T-cell (primary cell): ENCODE measurements around the gene PLCL1. TPM values are rescaled to one million over a fixed set of nuclear protein-coding genes. Genes with fewer than 3 reads are reported as not detected.

Source experiments
- ATAC-seq, 4 experiments: fragments of 200-7000 bp in 3 of 4; fragments of 150-1000 bp in 1 of 4; cut with Tn5 transposase; replicated peaks in 1 of 4; 1 replicate in 3 of 4; 2 replicates in 1 of 4; pipeline ENCODE4 v1.10.0; 2021; ENCODE audit warnings: moderate library complexity in 3 of 4, mild to moderate bottlenecking in 2 of 4, moderate number of reproducible peaks in 1 of 4
- CTCF ChIA-PET, 2 donors: fragments of 300-600 bp; sonication (Branson Sonifier 250); formaldehyde crosslinking; loops; one replicate each; lab custom pipeline; 2022; ENCODE audit warnings: antibody characterized with exemption in 2 of 2; lab: Charles Lee
- POLR2A ChIA-PET, 2 donors: fragments of 300-600 bp; sonication (Branson Sonifier 250); formaldehyde crosslinking; loops; one replicate each; lab custom pipeline; 2022; ENCODE audit warnings: antibody characterized with exemption in 2 of 2; lab: Charles Lee
- DNase-seq, 35 experiments: peaks; one replicate each; pipeline versions ENCODE4 v3.0.0 to v3.0.0-alpha.2; 2013 to 2023
- H3K27ac ChIP-seq: one replicate; pipeline ENCODE4 v1.5.1; 2013; ENCODE audit warnings: low read length
- H3K27me3 ChIP-seq, 2 experiments: replicated peaks in 1 of 2; 1 replicate in 1 of 2; 2 replicates in 1 of 2; pipeline versions ENCODE4 v1.6.1 to v1.7.0; 2013; ENCODE audit warnings: low read length in 1 of 2, mixed read lengths in 1 of 2; ENCODE audit not compliant: control insufficient read depth in 2 of 2, insufficient read depth in 2 of 2; ENCODE audit errors: extremely low read depth in 1 of 2
- H3K36me3 ChIP-seq, 2 donors: 1 replicate in 1 of 2; 2 replicates in 1 of 2; pipeline versions ENCODE4 v1.6.1 to v1.7.0; 2013; ENCODE audit warnings: low read length in 1 of 2; ENCODE audit not compliant: control insufficient read depth in 2 of 2, insufficient read depth in 1 of 2; ENCODE audit errors: extremely low read depth in 1 of 2
- H3K4me1 ChIP-seq, 2 experiments: 1 replicate in 1 of 2; 2 replicates in 1 of 2; pipeline versions ENCODE4 v1.6.1 to v1.7.0; 2013; ENCODE audit warnings: low read length in 2 of 2, mixed read lengths in 1 of 2; ENCODE audit not compliant: insufficient read depth in 2 of 2, control insufficient read depth in 1 of 2; ENCODE audit errors: extremely low read depth in 1 of 2
- H3K4me3 ChIP-seq, 2 donors: 1 replicate in 1 of 2; 2 replicates in 1 of 2; pipeline versions ENCODE4 v1.5.1 to v1.7.0; 2013; ENCODE audit warnings: mild to moderate bottlenecking in 2 of 2, low read length in 1 of 2, moderate library complexity in 1 of 2; ENCODE audit not compliant: control insufficient read depth in 1 of 2; ENCODE audit errors: extremely low read depth in 1 of 2
- H3K9me3 ChIP-seq: 2 replicates; pipeline ENCODE4 v1.7.0; 2013
- H3K27ac Mint-ChIP-seq, 2 donors: one replicate each; pipeline ENCODE4 v1.8.0; 2020 to 2021; ENCODE audit warnings: mild to moderate bottlenecking in 2 of 2, mixed read lengths in 2 of 2
- H3K27me3 Mint-ChIP-seq, 2 donors: one replicate each; pipeline ENCODE4 v1.8.0; 2021 to 2022; ENCODE audit warnings: mixed read lengths in 2 of 2
- H3K36me3 Mint-ChIP-seq: one replicate; pipeline ENCODE4 v1.8.0; 2021; ENCODE audit warnings: mixed read lengths
- H3K4me1 Mint-ChIP-seq, 3 donors: one replicate each; pipeline ENCODE4 v1.8.0; 2020 to 2022; ENCODE audit warnings: mixed read lengths in 3 of 3, mild to moderate bottlenecking in 1 of 3
- H3K4me3 Mint-ChIP-seq, 3 donors: one replicate each; pipeline ENCODE4 v1.8.0; 2020 to 2022; ENCODE audit warnings: mild to moderate bottlenecking in 3 of 3, mixed read lengths in 3 of 3, moderate library complexity in 3 of 3
- H3K9me3 Mint-ChIP-seq, 3 donors: one replicate each; pipeline ENCODE4 v1.8.0; 2020 to 2022; ENCODE audit warnings: mixed read lengths in 3 of 3
- WGBS: methylation state at CpG from one replicate; pipeline ENCODE4 v1.1.5; 2013; ENCODE audit warnings: missing lambda C conversion rate; ENCODE audit not compliant: insufficient coverage; 5-methylcytosine and 5-hydroxymethylcytosine counted together
- total RNA-seq, 35 experiments: library from RNA in 6 of 35; stranded (reverse) in 6 of 35; fragments of 120-200 nt in 1 of 35; gene quantifications; one replicate each; pipeline versions ENCODE4 v1.2.1 to v1.2.4 and lab custom pipeline; 2013 to 2026

PLCL1 gene
- total RNA-seq, 5 donors from 2014 or later (not counting 1 experiment from before 2014, with no cell fraction given): 15.3 to 24.7 (median 20.3) TPM

- ChIA-PET POLR2A (no interaction called here), CTCF (no interaction called here)
- no peaks in the 10 kb centered on the region for H3K36me3 ChIP-seq
- no peak overlapping the region for H3K4me3 Mint-ChIP-seq
- H3K27me3 Mint-ChIP-seq: no peaks in the 10 kb centered on the region
- no peaks in the 10 kb centered on the region for H3K9me3 ChIP-seq
- no peaks in the 10 kb centered on the region for H3K4me1 ChIP-seq
- no peak overlapping the region for H3K27ac ChIP-seq
- ATAC-seq (no peak), DNase-seq (no peak)
- no peaks in the 10 kb centered on the region for H3K9me3 Mint-ChIP-seq
- no peak overlapping the region for H3K27ac Mint-ChIP-seq
- no peaks in the 10 kb centered on the region for H3K27me3 ChIP-seq
- no peaks in the 10 kb centered on the region for H3K36me3 Mint-ChIP-seq
- H3K4me1 Mint-ChIP-seq: no peaks in the 10 kb centered on the region
- no peak overlapping the region for H3K4me3 ChIP-seq
These were observed 357.9 kb downstream of the PLCL1 start for GRCh38 chr2:198162276-198162675.

DNA sequence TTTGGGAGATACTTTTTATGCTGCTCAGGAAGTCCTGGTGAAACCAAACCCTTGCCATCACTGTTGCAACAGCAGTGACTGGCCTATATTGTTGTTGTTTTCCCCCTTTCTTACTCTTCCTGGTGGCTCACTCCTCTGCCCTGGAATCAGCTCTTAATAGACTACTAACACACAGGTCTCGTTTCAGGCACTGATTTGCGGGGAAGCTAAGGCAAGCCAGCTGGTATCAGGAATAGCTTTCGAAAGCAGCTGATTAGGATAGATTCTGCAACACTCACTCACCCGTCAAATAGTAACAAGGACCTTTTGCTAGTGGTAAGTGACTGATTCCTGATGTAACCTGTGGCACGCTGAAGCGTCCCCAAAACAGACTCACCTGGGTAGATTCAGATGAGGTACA lies 360.4 kb downstream of the PLCL1 start:
- no CpG with 5 or more reads among the region's 6 CpGs for WGBS
- Mint-ChIP-seq H3K4me1 (no peaks in the 10 kb centered on the region), H3K36me3 (no peaks in the 10 kb centered on the region), H3K27ac (no peak overlapping the region), H3K9me3 (no peaks in the 10 kb centered on the region), H3K4me3 (no peak overlapping the region), H3K27me3 (no peaks in the 10 kb centered on the region)
- CTCF ChIA-PET: interaction anchor here in 1 of 2 donors (0.9 kb wide), 1 partner anchor 363 kb away, joined by 9 read pairs; no protein-coding TSS in a partner anchor
- Histone ChIP-seq H3K4me1 (no peaks in the 10 kb centered on the region), H3K36me3 (no peaks in the 10 kb centered on the region), H3K9me3 (no peaks in the 10 kb centered on the region), H3K4me3 (no peak overlapping the region), H3K27me3 (no peaks in the 10 kb centered on the region), H3K27ac (no peak overlapping the region)
- POLR2A ChIA-PET: no interaction called here
- ATAC-seq (no peak), DNase-seq (no peak)

GRCh38 chr2:198165289-198165688 lies 360.9 kb downstream of the PLCL1 start:
- H3K27ac Mint-ChIP-seq: no peak overlapping the region
- ATAC-seq: no peak
- POLR2A ChIA-PET: no interaction called here
- H3K4me3 Mint-ChIP-seq: no peak overlapping the region
- WGBS: 100% methylated on average over 1 of the region's 4 CpGs
- H3K36me3 Mint-ChIP-seq: no peaks in the 10 kb centered on the region
- no peaks in the 10 kb centered on the region for H3K9me3 ChIP-seq
- H3K27ac ChIP-seq: no peak overlapping the region
- H3K4me1 ChIP-seq: no peaks in the 10 kb centered on the region
- no peaks in the 10 kb centered on the region for H3K27me3 ChIP-seq
- no peaks in the 10 kb centered on the region for H3K27me3 Mint-ChIP-seq
- DNase-seq: no peak
- CTCF ChIA-PET: no interaction called here
- no peaks in the 10 kb centered on the region for H3K36me3 ChIP-seq
- no peaks in the 10 kb centered on the region for H3K9me3 Mint-ChIP-seq
- no peaks in the 10 kb centered on the region for H3K4me1 Mint-ChIP-seq
- no peak overlapping the region for H3K4me3 ChIP-seq

- DNase-seq (no peak), ATAC-seq (no peak)
- Histone ChIP-seq H3K9me3 (no peaks in the 10 kb centered on the region), H3K4me1 (no peaks in the 10 kb centered on the region), H3K27ac (no peak overlapping the region), H3K36me3 (no peaks in the 10 kb centered on the region), H3K27me3 (no peaks in the 10 kb centered on the region), H3K4me3 (no peak overlapping the region)
- POLR2A ChIA-PET: no interaction called here
- Mint-ChIP-seq H3K27me3 (no peaks in the 10 kb centered on the region), H3K36me3 (no peaks in the 10 kb centered on the region), H3K9me3 (no peaks in the 10 kb centered on the region), H3K4me1 (no peaks in the 10 kb centered on the region), H3K4me3 (no peak overlapping the region), H3K27ac (no peak overlapping the region)
- CTCF ChIA-PET: no interaction called here
- 83% methylated on average over 2 of the region's 2 CpGs for WGBS
These were observed 363.0 kb downstream of the PLCL1 start for GRCh38 chr2:198167346-198167745.

- no peaks in the 10 kb centered on the region for H3K36me3 ChIP-seq
- no peaks in the 10 kb centered on the region for H3K9me3 ChIP-seq
- ATAC-seq (no peak), DNase-seq (no peak)
- WGBS: no CpG with 5 or more reads among the region's 1 CpG
- ChIA-PET POLR2A (no interaction called here), CTCF (no interaction called here)
- no peak overlapping the region for H3K27ac Mint-ChIP-seq
- H3K36me3 Mint-ChIP-seq: no peaks in the 10 kb centered on the region
- H3K27me3 Mint-ChIP-seq: no peaks in the 10 kb centered on the region
- no peaks in the 10 kb centered on the region for H3K27me3 ChIP-seq
- no peak overlapping the region for H3K4me3 ChIP-seq
- no peaks in the 10 kb centered on the region for H3K9me3 Mint-ChIP-seq
- no peak overlapping the region for H3K27ac ChIP-seq
- H3K4me1 Mint-ChIP-seq: no peaks in the 10 kb centered on the region
- H3K4me3 Mint-ChIP-seq: no peak overlapping the region
- H3K4me1 ChIP-seq: no peaks in the 10 kb centered on the region
These were observed 364.3 kb downstream of the PLCL1 start for GRCh38 chr2:198168651-198169050.

GRCh38 chr2:198173242-198173641 lies 368.8 kb downstream of the PLCL1 start:
- H3K36me3 ChIP-seq: no peaks in the 10 kb centered on the region
- Mint-ChIP-seq H3K4me1 (no peaks in the 10 kb centered on the region), H3K9me3 (peaks cover 2 to 16% (median 2%) of the 10 kb centered on the region in 3 donors), H3K27ac (no peak overlapping the region), H3K36me3 (no peaks in the 10 kb centered on the region), H3K4me3 (no peak overlapping the region), H3K27me3 (no peaks in the 10 kb centered on the region)
- H3K9me3 ChIP-seq: no peaks in the 10 kb centered on the region
- ChIA-PET POLR2A (no interaction called here), CTCF (no interaction called here)
- no peaks in the 10 kb centered on the region for H3K27me3 ChIP-seq
- 49% methylated on average over 5 of the region's 6 CpGs for WGBS
- ATAC-seq (no peak), DNase-seq (no peak)
- H3K4me3 ChIP-seq: no peak overlapping the region
- H3K4me1 ChIP-seq: no peaks in the 10 kb centered on the region
- no peak overlapping the region for H3K27ac ChIP-seq

DNA sequence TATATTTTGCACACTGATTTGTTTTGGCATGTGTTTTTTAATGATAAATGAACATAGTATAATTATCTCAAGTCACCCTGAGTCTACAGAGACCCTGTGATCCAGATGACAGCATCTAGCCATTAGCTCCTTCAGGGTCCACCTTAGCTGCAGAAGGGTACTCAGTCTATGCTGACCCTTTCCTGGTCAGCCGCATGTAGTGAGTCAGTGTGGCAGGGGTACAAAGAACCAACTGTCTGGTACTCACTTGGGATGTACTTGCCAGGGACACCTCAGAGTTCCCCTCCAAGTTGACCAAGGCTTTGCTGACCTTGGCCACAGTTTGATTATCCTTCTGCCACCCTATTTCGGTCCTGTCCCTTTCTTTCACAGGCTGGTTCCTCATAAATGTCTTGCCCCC lies 369.5 kb downstream of the PLCL1 start:
- Mint-ChIP-seq H3K4me3 (no peak overlapping the region), H3K9me3 (peaks cover 4 to 22% (median 6%) of the 10 kb centered on the region in 3 donors), H3K4me1 (no peaks in the 10 kb centered on the region), H3K27me3 (no peaks in the 10 kb centered on the region), H3K36me3 (no peaks in the 10 kb centered on the region), H3K27ac (no peak overlapping the region)
- no peak for ATAC-seq
- Histone ChIP-seq H3K27ac (no peak overlapping the region), H3K4me1 (no peaks in the 10 kb centered on the region), H3K27me3 (no peaks in the 10 kb centered on the region), H3K36me3 (no peaks in the 10 kb centered on the region), H3K4me3 (no peak overlapping the region), H3K9me3 (peaks cover 5% of the 10 kb centered on the region)
- POLR2A ChIA-PET: no interaction called here
- DNase-seq: no peak
- 69% methylated on average over 2 of the region's 2 CpGs for WGBS
- CTCF ChIA-PET: interaction anchor here in 1 of 2 donors (0.7 kb wide), 1 partner anchor 152 kb away, joined by 3 read pairs; no protein-coding TSS in a partner anchor
